Duodenal mucosa (tissue), 2 donors: Measurements from ENCODE around the gene TRDN.
"Not testable (repeated sequence)": the region's sequence is repeated elsewhere in the genome, so short reads cannot be mapped to it uniquely, and the experiment has no call there.

Experiments
- H3K27ac ChIP-seq: one replicate; pipeline ENCODE4 v1.7.0; 2013; ENCODE audit warnings: low read depth, low read length
- H3K27me3 ChIP-seq, 2 donors: one replicate each; pipeline ENCODE4 v1.7.0; 2013; ENCODE audit warnings: low read length in 2 of 2, control low read depth in 1 of 2; ENCODE audit not compliant: insufficient read depth in 2 of 2, control insufficient read depth in 1 of 2
- H3K36me3 ChIP-seq, 2 donors: one replicate each; pipeline ENCODE4 v1.7.0; 2013; ENCODE audit warnings: low read length in 2 of 2, control low read depth in 1 of 2; ENCODE audit not compliant: insufficient read depth in 2 of 2, control insufficient read depth in 1 of 2
- H3K4me1 ChIP-seq, 2 donors: one replicate each; pipeline ENCODE4 v1.7.0; 2013; ENCODE audit warnings: low read length in 2 of 2, control low read depth in 1 of 2; ENCODE audit not compliant: insufficient read depth in 2 of 2, control insufficient read depth in 1 of 2
- H3K4me3 ChIP-seq, 2 donors: one replicate each; pipeline ENCODE4 v1.7.0; 2013; ENCODE audit warnings: low read length in 2 of 2, low read depth in 1 of 2
- H3K9ac ChIP-seq, 2 donors: one replicate each; pipeline ENCODE4 v1.7.0; 2013; ENCODE audit warnings: low read length in 2 of 2, low read depth in 1 of 2
- H3K9me3 ChIP-seq, 2 donors: one replicate each; pipeline ENCODE4 v1.7.0; 2013; ENCODE audit warnings: low read length in 2 of 2, control low read depth in 1 of 2; ENCODE audit not compliant: control insufficient read depth in 1 of 2

The TRDN gene

DNA sequence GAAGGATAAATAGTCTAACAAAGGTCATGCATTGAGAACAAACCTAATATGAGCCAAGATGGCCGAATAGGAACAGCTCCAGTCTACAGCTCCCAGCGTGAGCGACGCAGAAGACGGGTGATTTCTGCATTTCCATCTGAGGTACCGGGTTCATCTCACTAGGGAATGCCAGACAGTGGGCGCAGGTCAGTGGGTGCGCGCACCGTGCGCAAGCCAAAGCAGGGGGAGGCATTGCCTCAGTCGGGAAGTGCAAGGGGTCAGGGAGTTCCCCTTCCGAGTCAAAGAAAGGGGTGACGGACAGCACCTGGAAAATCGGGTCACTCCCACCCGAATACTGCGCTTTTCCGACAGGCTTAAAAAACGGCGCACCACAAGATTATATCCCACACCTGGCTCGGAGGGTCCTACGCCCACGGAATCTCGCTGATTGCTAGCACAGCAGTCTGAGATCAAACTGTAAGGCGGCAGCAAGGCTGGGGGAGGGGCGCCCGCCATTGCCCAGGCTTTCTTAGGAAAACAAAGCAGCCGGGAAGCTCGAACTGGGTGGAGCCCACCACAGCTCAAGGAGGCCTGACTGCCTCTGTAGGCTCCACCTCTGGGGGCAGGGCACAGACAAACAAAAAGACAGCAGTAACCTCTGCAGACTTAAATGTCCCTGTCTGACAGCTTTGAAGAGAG lies 164.6 kb downstream of the TRDN start:
- H3K36me3 ChIP-seq, H3K4me3 ChIP-seq, H3K27me3 ChIP-seq, H3K9me3 ChIP-seq, H3K9ac ChIP-seq, H3K27ac ChIP-seq, H3K4me1 ChIP-seq: not testable (repeated sequence)

DNA sequence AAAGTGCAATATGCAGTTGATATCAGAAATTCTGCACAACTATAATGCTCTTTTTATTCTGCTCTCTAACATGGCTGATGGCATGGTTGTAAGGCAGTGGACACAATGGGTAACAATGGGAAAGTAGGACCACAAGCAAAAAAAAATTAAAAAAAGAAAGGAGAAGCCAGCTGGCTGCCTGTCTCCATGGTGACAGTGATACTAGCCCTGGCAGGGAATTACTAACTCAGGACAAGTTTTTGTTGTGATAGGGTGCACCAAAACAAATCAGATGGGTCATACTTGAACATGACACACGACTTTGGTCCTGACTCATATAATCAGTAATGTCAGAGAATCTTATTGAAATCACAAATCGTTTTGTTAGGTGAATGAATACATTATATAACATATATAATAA lies 169.4 kb downstream of the TRDN start:
- Histone ChIP-seq H3K9ac (no peak overlapping the region), H3K27me3 (no peaks in the 10 kb centered on the region), H3K4me3 (no peak overlapping the region), H3K9me3 (no peaks in the 10 kb centered on the region), H3K4me1 (no peaks in the 10 kb centered on the region), H3K27ac (no peak overlapping the region), H3K36me3 (no peaks in the 10 kb centered on the region)

DNA sequence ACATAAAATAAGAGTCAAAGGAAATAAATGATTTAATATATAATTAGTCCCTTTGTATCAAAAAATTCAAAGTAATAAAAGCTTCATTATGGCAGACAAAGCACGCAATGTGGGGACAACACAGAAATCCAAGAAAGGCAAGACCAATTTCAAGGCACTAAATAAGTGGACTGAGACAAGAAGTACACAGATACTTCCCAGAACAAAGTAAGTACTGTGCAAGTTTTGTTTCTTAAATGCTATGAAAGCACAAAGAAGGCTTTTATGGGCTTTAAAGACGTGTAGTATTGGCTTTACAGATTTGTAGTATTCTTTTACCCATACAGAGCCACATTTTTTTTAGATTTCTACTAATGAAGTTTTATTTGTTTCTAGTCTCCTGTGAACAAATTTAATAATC lies 174.6 kb downstream of the TRDN start:
- Histone ChIP-seq H3K4me3 (no peak overlapping the region), H3K9ac (no peak overlapping the region), H3K9me3 (no peaks in the 10 kb centered on the region), H3K27me3 (no peaks in the 10 kb centered on the region), H3K36me3 (no peaks in the 10 kb centered on the region), H3K4me1 (no peaks in the 10 kb centered on the region), H3K27ac (no peak overlapping the region)

DNA sequence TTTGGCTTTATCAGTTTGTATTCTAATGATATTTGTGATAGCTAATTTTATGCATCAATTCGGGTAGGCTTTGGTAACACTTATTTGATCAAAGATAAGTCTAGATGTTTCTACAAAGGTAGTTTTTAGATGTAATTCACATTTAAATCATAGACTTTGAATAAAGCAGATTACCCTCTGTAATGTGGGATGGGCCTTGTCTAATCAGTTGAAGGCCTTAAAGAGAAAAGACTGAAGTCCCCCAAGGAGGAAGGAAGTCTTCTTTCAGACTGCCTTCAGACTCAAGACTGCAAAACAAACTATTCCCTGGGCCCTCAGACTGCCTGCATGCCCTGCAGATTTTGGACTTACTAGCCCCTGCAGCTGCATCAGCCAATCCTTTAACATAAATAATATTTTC lies 178.5 kb downstream of the TRDN start:
- no peak overlapping the region for H3K4me3 ChIP-seq

DNA sequence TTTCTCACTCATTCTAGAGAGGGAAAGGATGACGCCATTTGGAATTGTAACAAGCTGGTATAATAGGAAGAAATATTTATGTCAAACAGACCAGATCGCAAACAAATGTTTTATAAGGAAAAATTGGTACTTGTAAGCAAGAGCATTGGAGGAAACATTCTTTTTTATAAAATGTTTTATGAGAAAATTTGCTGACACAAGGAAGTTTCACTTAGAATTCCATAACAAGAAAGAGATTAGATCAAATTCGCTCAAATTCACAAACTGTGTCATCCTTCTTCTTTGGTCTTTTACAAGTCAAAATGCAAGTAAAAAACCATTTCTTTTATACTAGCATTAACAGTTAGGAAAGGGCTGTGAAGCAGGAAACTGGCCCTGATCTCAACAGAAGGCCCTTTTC lies 179.9 kb downstream of the TRDN start:
- no peak overlapping the region for H3K27ac ChIP-seq
- no peaks in the 10 kb centered on the region for H3K9me3 ChIP-seq
- H3K27me3 ChIP-seq = no peaks in the 10 kb centered on the region
- no peaks in the 10 kb centered on the region for H3K4me1 ChIP-seq
- H3K36me3 ChIP-seq = no peaks in the 10 kb centered on the region
- H3K4me3 ChIP-seq = no peak overlapping the region
- no peak overlapping the region for H3K9ac ChIP-seq

More for the DNA sequence above, 178.5 kb downstream of the TRDN start:
- Histone ChIP-seq H3K27ac (no peak overlapping the region), H3K36me3 (no peaks in the 10 kb centered on the region), H3K9me3 (no peaks in the 10 kb centered on the region), H3K4me1 (no peaks in the 10 kb centered on the region), H3K9ac (no peak overlapping the region), H3K27me3 (no peaks in the 10 kb centered on the region)

DNA sequence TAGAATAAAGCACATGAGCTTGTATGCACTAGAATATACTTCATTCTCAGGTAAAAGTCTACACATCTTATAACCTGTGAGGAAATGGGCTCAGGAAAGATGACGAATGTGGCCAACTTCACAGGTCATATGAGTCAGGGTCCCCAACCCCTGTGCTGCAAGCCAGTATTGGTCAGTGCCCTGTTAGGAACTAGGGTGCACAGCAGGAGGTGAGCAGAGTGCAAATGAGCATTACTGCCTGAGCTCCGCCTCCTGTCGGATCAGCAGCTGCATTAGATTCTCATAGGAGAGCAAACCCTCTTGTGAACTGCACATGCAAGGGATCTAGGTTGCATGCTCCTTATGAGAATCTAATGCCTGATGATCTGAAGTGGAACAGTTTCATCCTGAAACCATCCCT lies 182.3 kb downstream of the TRDN start:
- Histone ChIP-seq H3K9ac (no peak overlapping the region), H3K9me3 (no peaks in the 10 kb centered on the region), H3K27ac (no peak overlapping the region), H3K4me3 (no peak overlapping the region), H3K4me1 (no peaks in the 10 kb centered on the region), H3K27me3 (no peaks in the 10 kb centered on the region), H3K36me3 (no peaks in the 10 kb centered on the region)

DNA sequence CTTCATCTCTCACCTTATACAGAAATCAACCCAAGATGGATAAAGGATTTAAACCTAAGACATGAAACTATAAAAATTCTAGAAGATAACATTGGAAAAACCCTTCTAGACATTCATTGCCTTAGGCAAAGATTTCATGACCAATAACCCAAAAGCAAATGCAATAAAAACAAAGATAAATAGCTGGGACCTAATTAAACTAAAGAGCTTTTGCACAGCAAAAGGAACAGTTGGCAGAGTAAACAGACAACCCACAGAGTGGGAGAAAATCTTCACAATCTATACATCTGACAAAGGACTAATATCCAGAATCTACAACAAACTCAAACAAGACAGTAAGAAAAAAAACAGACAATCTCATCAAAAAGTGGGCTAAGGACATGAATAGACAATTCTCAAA lies 183.7 kb downstream of the TRDN start:
- not testable (repeated sequence) for H3K36me3 ChIP-seq, H3K9ac ChIP-seq, H3K4me3 ChIP-seq, H3K27me3 ChIP-seq, H3K4me1 ChIP-seq, H3K27ac ChIP-seq, H3K9me3 ChIP-seq

DNA sequence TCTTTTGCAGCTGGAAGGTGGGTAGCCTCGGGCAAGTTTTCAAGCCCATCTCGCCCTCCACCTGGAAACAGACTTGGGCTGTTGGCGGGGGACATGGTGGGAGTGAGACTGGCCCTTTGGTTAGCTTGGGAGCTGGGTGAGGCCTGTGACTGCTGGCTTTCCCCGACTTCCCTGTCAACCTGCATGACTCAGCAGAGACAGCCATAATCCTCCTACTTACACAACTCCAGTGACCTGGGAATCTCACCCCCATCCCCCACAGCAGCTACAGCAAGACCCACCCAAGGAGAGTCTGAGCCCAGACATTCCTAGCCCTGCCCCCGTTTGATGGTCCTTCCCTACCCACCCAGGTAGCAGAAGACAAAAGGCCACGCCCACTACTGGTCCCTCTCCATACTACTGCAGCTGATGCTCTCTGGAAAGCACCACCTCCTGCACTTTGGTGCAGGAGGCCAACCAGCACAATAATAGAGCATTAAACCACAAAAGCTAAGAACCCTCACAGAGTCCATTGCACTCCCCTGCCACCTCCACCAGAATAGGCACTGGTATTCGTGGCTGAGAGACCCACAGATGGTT lies 188.4 kb downstream of the TRDN start:
- H3K9me3 ChIP-seq = no peaks in the 10 kb centered on the region
- H3K4me3 ChIP-seq = no peak overlapping the region
- no peaks in the 10 kb centered on the region for H3K27me3 ChIP-seq
- H3K27ac ChIP-seq = no peak overlapping the region
- no peak overlapping the region for H3K9ac ChIP-seq
- H3K36me3 ChIP-seq = no peaks in the 10 kb centered on the region
- no peaks in the 10 kb centered on the region for H3K4me1 ChIP-seq

DNA sequence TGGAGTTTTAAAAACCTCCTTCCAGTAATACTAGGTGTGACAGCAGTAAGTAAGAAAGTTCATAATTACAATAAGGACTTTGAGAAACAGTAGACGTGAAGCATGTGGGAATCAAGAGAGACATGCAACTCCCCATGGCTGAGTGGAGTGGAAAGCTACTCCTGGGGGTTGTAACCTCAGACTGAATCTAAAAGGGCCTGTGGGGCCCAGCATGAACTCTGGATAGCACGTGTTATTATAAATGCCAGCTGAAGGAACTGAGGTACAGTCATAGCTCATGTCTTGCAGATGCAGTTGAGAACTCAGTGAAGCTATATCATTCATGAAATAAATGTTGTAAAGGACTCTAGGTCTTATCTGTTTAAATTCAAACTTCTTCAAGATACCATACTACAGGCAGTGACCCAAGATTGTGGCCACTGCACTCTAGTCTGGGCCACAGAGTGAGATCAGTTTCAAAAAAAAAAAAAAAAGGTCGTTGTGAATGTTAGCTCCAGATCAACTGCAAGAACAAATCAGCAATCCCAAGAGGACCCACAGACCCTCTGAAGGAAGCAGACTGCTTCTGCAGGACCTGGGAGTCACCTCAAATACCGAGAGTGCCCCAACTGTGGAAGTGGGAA lies 189.3 kb downstream of the TRDN start:
- Histone ChIP-seq H3K4me3 (no peak overlapping the region), H3K9ac (no peak overlapping the region), H3K9me3 (no peaks in the 10 kb centered on the region), H3K36me3 (no peaks in the 10 kb centered on the region), H3K27me3 (no peaks in the 10 kb centered on the region), H3K27ac (no peak overlapping the region), H3K4me1 (no peaks in the 10 kb centered on the region)

DNA sequence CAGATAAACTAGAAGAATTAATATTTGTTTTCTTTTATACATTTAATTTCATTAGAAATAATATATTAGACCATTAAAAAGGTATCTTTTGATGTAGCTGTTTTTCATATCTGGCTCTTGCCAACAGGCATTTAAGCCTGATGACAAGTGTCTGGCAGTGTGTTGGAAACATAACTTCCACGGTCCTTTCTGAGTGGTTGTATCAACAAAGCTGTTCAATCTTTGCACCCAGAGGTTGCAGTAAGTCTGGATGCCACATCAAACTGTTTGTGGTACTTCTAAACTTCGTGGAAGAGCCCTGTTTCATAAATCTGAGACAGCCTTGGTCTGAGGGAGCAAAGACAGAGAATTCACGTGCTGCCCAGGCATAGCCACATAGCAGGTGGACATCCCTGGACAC lies 197.4 kb downstream of the TRDN start:
- Histone ChIP-seq H3K36me3 (no peaks in the 10 kb centered on the region), H3K9me3 (no peaks in the 10 kb centered on the region), H3K27me3 (no peaks in the 10 kb centered on the region), H3K4me1 (no peaks in the 10 kb centered on the region), H3K4me3 (no peak overlapping the region), H3K9ac (no peak overlapping the region), H3K27ac (no peak overlapping the region)
